ENCODE data around the gene XAGE1A.
"Not testable (repeated sequence)": the region's sequence is repeated elsewhere in the genome, so short reads cannot be mapped to it uniquely, and the experiment has no call there.

Gene XAGE1A, protein sequence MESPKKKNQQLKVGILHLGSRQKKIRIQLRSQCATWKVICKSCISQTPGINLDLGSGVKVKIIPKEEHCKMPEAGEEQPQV

DNA sequence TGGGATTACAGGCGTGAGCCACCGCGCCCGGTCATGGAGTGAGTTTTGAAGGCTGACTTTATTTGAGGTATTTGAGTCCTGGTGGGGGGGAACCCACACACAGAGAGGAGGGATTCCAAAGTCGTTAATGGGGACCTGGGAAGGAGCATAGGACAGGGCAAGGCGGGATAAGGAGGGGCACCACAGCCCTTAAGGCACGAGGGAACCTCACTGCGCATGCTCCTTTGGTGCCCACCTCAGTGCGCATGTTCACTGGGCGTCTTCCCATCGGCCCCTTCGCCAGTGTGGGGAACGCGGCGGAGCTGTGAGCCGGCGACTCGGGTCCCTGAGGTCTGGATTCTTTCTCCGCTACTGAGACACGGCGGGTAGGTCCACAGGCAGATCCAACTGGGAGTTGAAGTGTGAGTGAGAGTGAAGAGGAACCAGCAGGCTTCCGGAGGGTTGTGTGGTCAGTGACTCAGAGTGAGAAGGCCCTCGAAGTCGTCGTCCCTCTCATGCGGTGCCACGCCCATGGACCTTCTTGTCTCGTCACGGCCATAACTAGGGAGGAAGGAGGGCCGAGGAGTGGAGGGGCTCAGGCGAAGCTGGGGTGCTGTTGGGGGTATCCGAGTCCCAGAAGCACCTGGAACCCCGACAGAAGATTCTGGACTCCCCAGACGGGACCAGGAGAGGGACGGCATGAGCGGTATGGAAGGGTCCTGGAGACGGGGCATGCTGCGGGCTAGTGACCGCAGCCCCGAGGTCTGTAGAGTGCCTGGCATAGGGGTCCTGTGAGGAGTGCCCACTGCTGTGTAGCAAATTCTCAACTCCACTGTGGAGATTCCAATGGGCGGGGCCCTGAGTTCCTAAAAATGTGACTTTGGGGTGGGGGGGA lies at the start of gene XAGE1A:
Gene XAGE1A (plus strand): TSS at position 264 of the 874 bp plus-strand sequence. CDS start 1,554 bp downstream, outside the sequence.
- H3K27me3 Mint-ChIP-seq; H3K9me3 Mint-ChIP-seq; H3K4me3 Mint-ChIP-seq; H3K36me3 Mint-ChIP-seq (ENCODE audit: low read depth); intact Hi-C loops (cut with micrococcal nuclease); H3K27ac Mint-ChIP-seq; H3K4me1 Mint-ChIP-seq (ENCODE audit: low read depth): not testable (repeated sequence)

DNA sequence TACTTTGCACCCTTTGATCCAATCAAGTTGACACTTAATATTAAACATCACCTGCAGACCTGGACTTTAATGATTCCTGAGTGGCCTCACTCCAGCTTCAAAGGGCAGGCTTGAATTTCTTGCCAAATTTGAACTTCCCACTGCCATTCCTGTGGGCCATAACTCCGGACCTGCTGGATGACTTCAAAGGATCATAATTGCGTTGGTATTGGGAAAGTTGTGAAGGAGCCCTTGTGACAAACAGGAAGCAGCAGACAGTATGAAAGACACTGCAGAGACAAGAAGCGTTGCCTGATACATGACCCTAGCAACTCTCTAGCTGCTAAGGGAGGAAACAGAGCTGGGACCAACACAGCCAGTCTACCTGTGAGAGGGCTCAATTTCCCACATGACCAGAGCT lies 43.6 kb upstream of the XAGE1A start:
- not testable (repeated sequence) for H3K4me1 Mint-ChIP-seq (ENCODE audit: low read depth); H3K4me3 Mint-ChIP-seq

DNA sequence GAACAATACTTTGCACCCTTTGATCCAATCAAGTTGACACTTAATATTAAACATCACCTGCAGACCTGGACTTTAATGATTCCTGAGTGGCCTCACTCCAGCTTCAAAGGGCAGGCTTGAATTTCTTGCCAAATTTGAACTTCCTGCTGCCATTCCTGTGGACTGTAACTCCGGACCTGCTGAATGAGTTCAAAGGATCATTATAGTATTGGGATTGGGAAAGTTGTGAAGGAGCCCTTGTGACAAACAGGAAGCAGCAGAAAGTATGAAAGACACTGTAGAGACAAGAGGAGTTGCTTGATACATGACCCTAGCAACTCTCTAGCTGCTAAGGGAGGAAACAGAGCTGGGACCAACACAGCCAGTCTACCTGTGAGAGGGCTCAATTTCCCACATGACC lies 24.3 kb upstream of the XAGE1A start:
- intact Hi-C loops (cut with micrococcal nuclease); H3K27me3 Mint-ChIP-seq; H3K9me3 Mint-ChIP-seq; H3K4me1 Mint-ChIP-seq (ENCODE audit: low read depth); H3K4me3 Mint-ChIP-seq; H3K27ac Mint-ChIP-seq; H3K36me3 Mint-ChIP-seq (ENCODE audit: low read depth): not testable (repeated sequence)

More for the DNA sequence above, 43.6 kb upstream of the XAGE1A start:
- H3K9me3 Mint-ChIP-seq; intact Hi-C loops (cut with micrococcal nuclease); H3K27ac Mint-ChIP-seq; H3K27me3 Mint-ChIP-seq; H3K36me3 Mint-ChIP-seq (ENCODE audit: low read depth): not testable (repeated sequence)

DNA sequence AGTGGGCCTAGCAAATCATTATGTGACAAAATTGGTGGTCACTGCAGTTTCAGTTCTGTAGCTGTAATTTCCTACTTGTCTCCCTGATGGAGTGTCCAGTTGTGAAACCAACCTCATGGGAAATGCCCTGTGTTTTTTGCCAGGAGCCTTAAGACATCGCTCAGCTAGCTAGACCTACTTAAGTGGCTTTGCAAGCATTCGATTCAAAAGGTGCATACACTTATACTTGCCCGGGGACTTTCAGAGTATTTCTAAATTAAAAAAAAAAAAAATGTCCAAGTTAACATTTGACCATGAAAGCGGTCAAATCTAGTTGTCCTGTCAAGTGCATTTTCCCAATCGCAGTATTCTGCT lies 788 bp downstream of the XAGE1A start:
- H3K4me3 Mint-ChIP-seq; H3K27me3 Mint-ChIP-seq; intact Hi-C loops (cut with micrococcal nuclease); H3K4me1 Mint-ChIP-seq (ENCODE audit: low read depth); H3K9me3 Mint-ChIP-seq; H3K27ac Mint-ChIP-seq; H3K36me3 Mint-ChIP-seq (ENCODE audit: low read depth): not testable (repeated sequence)

DNA sequence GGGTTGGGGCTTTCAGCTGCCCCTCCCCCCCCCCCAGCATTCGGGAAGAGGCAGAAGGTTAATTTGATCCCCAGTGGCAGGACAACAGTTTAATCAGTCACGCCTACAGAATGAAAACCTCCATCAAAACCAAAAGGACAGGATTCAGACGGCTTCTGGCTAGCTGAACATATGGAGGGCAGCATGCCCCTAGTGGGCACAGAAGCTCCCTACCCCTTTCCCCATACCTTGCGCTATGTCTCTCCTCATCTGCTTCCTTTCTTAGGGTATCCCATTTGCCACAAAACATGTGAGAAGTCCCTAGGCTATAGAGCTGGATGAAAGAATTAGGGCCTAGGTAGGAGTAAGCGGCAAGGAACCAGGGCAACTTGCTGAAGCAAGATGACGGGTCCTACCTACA lies 5.8 kb downstream of the XAGE1A start:
- H3K27me3 Mint-ChIP-seq; H3K36me3 Mint-ChIP-seq (ENCODE audit: low read depth); H3K4me3 Mint-ChIP-seq; H3K4me1 Mint-ChIP-seq (ENCODE audit: low read depth); H3K9me3 Mint-ChIP-seq; H3K27ac Mint-ChIP-seq; intact Hi-C loops (cut with micrococcal nuclease): not testable (repeated sequence)

DNA sequence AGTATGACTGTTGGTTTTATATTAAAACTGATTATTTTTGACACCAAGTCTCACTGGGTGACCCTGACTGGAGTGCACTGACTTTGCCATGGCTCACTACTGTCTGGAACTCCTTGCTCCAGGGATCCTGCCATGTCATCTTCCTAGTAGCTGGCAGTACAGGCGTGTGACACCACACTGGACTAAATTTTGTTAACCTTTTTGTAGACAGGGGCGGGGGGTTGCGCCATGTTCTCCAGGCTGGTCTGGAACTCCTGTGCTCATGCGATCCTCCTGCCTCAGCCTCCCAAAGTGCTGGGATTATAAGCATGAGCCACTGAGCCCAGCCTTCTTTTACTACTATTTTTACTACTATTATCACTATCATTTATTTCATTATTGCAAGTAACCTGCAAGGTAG lies 8.9 kb downstream of the XAGE1A start:
- intact Hi-C loops (cut with micrococcal nuclease), result no loop called here
- Mint-ChIP-seq H3K4me1 (ENCODE audit: low read depth) (no peaks in the 10 kb centered on the region), H3K4me3 (no peak overlapping the region), H3K9me3 (no peaks in the 10 kb centered on the region), H3K27me3 (no peaks in the 10 kb centered on the region), H3K36me3 (ENCODE audit: low read depth) (no peaks in the 10 kb centered on the region), H3K27ac (no peak overlapping the region)

DNA sequence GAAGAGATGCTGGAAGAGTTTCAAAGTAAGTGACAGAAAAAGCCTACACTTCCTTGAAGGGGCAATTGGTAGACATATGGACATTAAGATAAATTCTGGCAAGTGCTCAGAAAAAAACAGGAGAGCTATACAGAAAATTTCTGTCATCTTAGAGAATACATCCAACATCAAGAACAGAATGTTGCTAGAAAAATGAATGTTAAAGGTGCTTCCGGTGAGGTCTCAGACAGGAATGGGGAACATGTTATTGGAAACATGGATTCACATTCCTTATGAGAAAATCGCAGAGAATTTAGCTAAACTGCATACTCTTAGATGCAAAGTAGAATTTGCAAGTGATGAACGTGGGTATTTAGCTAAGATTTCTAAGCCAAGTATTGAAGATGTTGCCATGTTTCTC lies 11.7 kb downstream of the XAGE1A start:
- intact Hi-C loops (cut with micrococcal nuclease), result no loop called here
- Mint-ChIP-seq H3K4me1 (ENCODE audit: low read depth) (no peaks in the 10 kb centered on the region), H3K9me3 (no peaks in the 10 kb centered on the region), H3K4me3 (no peak overlapping the region), H3K27me3 (no peaks in the 10 kb centered on the region), H3K36me3 (ENCODE audit: low read depth) (no peaks in the 10 kb centered on the region), H3K27ac (no peak overlapping the region)

DNA sequence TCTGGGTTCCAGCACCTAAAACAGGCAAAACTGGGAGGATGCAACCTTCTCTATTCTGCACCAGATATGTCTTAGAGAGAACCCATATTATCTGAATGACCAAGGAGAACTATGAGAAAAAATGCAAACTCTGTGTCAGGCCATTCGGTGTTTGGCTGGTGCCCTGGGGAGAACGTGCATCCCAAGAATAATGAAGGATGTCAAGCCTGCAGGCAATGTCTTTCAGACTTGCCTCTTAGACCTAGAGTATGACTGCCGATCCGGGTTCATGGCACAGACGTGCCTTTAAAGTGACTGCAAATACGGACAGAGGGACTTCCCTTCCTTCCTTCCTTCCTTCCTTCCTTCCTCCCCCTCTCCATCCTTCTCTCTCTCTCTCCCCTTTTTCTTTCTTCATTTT lies 14.3 kb downstream of the XAGE1A start:
- Mint-ChIP-seq H3K27me3 (no peaks in the 10 kb centered on the region), H3K4me3 (no peak overlapping the region), H3K4me1 (ENCODE audit: low read depth) (no peaks in the 10 kb centered on the region), H3K27ac (no peak overlapping the region), H3K9me3 (no peaks in the 10 kb centered on the region), H3K36me3 (ENCODE audit: low read depth) (no peaks in the 10 kb centered on the region)
- intact Hi-C loops (cut with micrococcal nuclease), result no loop called here

DNA sequence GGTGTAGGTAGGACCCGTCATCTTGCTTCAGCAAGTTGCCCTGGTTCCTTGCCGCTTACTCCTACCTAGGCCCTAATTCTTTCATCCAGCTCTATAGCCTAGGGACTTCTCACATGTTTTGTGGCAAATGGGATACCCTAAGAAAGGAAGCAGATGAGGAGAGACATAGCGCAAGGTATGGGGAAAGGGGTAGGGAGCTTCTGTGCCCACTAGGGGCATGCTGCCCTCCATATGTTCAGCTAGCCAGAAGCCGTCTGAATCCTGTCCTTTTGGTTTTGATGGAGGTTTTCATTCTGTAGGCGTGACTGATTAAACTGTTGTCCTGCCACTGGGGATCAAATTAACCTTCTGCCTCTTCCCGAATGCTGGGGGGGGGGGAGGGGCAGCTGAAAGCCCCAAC lies 15.5 kb downstream of the XAGE1A start:
- H3K27ac Mint-ChIP-seq; intact Hi-C loops (cut with micrococcal nuclease); H3K4me3 Mint-ChIP-seq; H3K9me3 Mint-ChIP-seq; H3K4me1 Mint-ChIP-seq (ENCODE audit: low read depth); H3K36me3 Mint-ChIP-seq (ENCODE audit: low read depth); H3K27me3 Mint-ChIP-seq: not testable (repeated sequence)

DNA sequence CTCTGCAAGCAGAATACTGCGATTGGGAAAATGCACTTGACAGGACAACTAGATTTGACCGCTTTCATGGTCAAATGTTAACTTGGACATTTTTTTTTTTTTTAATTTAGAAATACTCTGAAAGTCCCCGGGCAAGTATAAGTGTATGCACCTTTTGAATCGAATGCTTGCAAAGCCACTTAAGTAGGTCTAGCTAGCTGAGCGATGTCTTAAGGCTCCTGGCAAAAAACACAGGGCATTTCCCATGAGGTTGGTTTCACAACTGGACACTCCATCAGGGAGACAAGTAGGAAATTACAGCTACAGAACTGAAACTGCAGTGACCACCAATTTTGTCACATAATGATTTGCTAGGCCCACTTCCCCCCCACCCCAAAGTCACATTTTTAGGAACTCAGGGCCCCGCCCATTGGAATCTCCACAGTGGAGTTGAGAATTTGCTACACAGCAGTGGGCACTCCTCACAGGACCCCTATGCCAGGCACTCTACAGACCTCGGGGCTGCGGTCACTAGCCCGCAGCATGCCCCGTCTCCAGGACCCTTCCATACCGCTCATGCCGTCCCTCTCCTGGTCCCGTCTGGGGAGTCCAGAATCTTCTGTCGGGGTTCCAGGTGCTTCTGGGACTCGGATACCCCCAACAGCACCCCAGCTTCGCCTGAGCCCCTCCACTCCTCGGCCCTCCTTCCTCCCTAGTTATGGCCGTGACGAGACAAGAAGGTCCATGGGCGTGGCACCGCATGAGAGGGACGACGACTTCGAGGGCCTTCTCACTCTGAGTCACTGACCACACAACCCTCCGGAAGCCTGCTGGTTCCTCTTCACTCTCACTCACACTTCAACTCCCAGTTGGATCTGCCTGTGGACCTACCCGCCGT lies 20.7 kb downstream of the XAGE1A start:
- H3K27ac Mint-ChIP-seq; H3K9me3 Mint-ChIP-seq; H3K36me3 Mint-ChIP-seq (ENCODE audit: low read depth); H3K4me1 Mint-ChIP-seq (ENCODE audit: low read depth); intact Hi-C loops (cut with micrococcal nuclease); H3K27me3 Mint-ChIP-seq; H3K4me3 Mint-ChIP-seq: not testable (repeated sequence)

DNA sequence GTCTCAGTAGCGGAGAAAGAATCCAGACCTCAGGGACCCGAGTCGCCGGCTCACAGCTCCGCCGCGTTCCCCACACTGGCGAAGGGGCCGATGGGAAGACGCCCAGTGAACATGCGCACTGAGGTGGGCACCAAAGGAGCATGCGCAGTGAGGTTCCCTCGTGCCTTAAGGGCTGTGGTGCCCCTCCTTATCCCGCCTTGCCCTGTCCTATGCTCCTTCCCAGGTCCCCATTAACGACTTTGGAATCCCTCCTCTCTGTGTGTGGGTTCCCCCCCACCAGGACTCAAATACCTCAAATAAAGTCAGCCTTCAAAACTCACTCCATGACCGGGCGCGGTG lies 21.3 kb downstream of the XAGE1A start, which contains the start of gene XAGE1B:
Gene XAGE1B (minus strand): TSS at position 77 of the 339 bp plus-strand sequence. CDS start 1,536 bp downstream, outside the sequence.
- H3K27me3 Mint-ChIP-seq; intact Hi-C loops (cut with micrococcal nuclease); H3K27ac Mint-ChIP-seq; H3K9me3 Mint-ChIP-seq; H3K36me3 Mint-ChIP-seq (ENCODE audit: low read depth); H3K4me3 Mint-ChIP-seq; H3K4me1 Mint-ChIP-seq (ENCODE audit: low read depth): not testable (repeated sequence)

DNA sequence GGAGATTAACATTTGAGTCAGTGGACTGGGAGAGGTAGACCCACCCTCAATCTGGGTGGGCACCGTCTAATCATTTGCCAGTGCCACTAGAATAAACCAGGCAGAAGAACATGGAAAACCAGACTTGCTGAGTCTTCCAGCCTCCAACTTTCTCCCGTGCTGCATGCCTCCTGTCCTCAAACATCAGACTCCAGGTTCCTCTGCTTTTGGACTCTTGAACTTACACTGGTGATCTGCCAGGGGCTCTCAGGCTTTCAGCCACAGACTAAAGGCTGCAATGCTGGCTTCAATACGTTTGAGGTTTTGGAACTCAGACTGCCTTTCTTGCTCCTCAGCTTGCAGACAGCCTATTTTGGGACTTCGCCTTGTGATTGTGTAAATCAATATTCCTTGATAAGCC lies 45.4 kb downstream of the XAGE1A start:
- intact Hi-C loops (cut with micrococcal nuclease); H3K27me3 Mint-ChIP-seq; H3K4me1 Mint-ChIP-seq (ENCODE audit: low read depth); H3K9me3 Mint-ChIP-seq; H3K4me3 Mint-ChIP-seq; H3K27ac Mint-ChIP-seq; H3K36me3 Mint-ChIP-seq (ENCODE audit: low read depth): not testable (repeated sequence)

DNA sequence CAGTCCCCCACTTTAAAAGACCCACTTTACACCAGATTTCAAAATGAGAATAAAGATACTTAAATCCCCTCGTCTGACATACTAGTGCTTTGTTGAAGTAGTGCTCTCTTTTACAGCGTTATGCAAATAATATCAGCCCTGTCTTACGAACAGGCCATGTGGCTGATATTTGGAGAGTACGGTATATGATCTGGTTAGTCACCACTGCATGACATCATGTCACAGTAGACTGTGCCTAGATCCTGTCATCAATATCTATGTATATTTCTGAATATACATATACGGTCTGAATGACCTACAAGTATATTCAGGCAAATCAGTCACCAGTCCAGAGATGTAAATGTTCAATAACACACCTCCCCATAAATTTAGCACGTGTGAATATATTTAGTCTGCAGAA lies 46.7 kb downstream of the XAGE1A start:
- H3K4me3 Mint-ChIP-seq, result no peak overlapping the region
- H3K27me3 Mint-ChIP-seq, result peaks cover 2% of the 10 kb centered on the region
- intact Hi-C loops (cut with micrococcal nuclease), result no loop called here

DNA sequence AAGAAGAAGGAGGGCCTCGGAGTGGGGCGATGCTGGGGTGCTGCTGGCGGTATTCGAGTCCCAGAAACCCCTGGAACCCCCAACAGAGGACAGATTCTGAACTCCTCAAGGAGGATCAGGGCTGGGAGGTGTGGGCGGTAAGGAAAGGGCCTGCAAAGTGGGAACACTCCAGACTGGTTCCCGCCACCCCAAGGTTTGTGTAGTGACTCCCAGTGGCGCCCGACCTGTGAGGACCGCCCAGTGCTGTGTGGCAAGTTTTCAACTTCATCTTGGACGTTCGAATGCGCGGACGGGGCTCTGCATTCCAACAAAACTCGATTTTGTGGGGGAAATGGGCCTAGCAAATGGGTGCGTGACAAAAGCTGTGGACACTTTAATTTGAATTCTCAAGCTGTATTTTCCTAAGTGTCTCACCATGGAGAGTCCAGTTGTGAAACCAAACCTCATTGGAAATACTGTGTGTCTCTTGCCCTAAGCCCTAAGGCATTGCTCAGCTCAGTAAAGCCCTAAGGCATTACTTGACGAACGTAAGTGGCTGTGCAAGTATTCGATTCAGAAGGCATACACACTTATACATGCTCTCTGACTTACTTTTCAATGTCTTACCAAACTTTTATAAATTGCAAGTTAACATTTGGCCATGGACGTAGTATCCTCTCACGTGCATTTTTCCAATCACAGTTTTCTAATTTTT lies 48.7 kb downstream of the XAGE1A start:
- no peaks in the 10 kb centered on the region for H3K9me3 Mint-ChIP-seq
- no peak overlapping the region for H3K27ac Mint-ChIP-seq
- no peaks in the 10 kb centered on the region for H3K36me3 Mint-ChIP-seq (ENCODE audit: low read depth)
- no peak overlapping the region for H3K4me3 Mint-ChIP-seq
- peaks cover 2% of the 10 kb centered on the region for H3K27me3 Mint-ChIP-seq
- no peaks in the 10 kb centered on the region for H3K4me1 Mint-ChIP-seq (ENCODE audit: low read depth)
- intact Hi-C loops (cut with micrococcal nuclease), result no loop called here

More for the DNA sequence above, 46.7 kb downstream of the XAGE1A start:
- H3K9me3 Mint-ChIP-seq, result no peaks in the 10 kb centered on the region
- no peaks in the 10 kb centered on the region for H3K36me3 Mint-ChIP-seq (ENCODE audit: low read depth)
- no peak overlapping the region for H3K27ac Mint-ChIP-seq
- H3K4me1 Mint-ChIP-seq (ENCODE audit: low read depth), result no peaks in the 10 kb centered on the region

Data from dendritic cell treated with granulocyte-macrophage colony-stimulating factor and Interleukin-4, amounts not matched to agents 40 ng/mL and 50 ng/mL, for 4 days (primary cell).